ENCODE measurements around the gene KCNK10.

Gene KCNK10, protein sequence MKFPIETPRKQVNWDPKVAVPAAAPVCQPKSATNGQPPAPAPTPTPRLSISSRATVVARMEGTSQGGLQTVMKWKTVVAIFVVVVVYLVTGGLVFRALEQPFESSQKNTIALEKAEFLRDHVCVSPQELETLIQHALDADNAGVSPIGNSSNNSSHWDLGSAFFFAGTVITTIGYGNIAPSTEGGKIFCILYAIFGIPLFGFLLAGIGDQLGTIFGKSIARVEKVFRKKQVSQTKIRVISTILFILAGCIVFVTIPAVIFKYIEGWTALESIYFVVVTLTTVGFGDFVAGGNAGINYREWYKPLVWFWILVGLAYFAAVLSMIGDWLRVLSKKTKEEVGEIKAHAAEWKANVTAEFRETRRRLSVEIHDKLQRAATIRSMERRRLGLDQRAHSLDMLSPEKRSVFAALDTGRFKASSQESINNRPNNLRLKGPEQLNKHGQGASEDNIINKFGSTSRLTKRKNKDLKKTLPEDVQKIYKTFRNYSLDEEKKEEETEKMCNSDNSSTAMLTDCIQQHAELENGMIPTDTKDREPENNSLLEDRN

DNA sequence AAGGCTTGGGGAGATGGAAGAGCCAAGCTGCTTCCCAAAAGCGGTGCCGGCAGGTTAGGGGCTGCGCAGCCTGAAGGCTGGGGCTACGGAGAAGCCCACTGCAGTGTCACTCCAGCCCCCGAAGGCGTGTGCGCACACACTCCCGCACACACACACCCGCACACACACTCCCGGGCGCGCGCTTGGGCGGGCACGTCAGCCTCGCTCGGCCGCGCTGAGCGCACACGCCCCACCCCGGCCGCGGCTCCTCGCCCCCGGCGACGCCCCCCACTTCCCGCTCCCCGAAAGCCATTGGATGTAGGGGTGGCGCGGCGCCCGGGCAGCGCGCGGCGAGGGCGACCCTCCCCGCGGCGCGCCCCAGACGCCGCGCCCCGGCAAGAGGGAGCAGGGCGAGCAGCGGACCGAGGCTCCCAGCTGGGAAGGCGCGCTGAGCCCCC, at the start of gene KCNK10:
TSS of gene KCNK10 (minus strand) at position 184 of the 437 bp plus-strand sequence. CDS start 471 bp downstream, outside the sequence.
- no peak for DNase-seq

DNA sequence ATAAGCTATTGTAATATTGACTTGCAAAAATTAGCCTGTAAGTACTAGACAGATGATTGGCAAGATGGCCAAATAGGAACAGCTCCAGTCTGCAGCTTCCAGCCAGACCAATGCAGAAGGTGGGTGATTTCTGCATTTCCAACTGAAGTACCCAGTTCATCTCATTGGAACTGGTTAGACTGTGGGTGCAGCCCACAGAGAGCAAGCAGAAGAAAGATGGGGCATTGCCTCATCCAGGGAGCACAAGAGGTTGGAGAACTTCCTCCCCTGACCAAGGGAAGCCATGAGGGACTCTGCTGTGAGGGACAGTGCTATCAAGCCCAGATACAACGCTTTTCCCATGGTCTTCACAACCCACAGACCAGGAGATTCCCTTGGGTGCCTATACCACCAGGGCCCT, 46.4 kb upstream of the KCNK10 start:
- DNase-seq, result no peak

DNA sequence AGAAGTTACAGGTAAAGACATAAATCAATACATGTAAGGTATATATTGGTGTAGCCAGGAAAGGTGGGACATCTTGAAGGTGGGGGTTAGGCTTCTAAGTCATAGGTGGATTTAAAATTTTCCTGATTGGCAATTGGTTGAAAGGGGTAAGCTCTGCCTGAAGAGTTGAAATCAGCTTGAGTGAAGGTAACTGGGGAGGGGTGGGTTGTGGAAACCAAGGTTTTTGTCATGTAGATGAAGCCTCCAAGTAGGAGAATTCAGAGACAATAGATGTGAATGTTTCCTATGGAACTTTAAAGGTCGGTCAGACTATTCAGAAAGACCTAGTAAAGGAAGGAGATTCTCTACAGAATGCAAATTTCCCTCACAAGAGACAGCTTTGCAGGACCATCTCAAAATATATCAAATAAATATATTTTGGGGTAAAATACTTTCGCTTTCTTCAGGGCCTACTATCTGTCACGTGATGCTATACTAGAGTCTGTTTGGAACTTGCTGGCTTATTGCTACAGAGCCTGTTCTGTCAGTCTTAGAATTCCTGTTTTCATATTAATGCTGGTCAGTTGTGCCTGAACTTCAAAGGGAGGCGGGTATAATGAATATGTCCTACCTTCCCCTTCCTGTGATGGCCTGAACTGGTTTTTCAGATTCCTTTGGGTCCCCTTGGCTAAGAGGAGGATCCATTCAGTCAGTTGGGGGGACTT, 41.8 kb upstream of the KCNK10 start:
- DNase-seq, result no peak

DNA sequence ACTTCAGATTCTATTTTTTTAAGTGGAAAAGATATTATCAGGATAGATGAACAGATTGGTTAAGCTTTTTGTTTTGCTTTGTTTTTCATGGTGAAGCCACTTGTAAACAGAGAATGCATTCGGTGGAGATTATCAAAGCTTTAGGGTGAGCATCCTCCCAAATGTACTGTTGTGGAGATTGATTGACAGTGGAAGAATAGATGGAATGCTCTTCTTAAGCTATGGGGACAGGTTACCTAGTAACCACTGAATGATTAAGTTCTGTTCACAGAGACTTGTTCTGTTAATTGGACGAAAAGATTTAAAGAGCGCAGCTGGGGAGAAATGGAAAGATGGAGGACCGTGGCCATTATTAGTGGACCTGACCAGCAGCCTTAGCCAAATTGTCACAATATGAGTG, 40.6 kb upstream of the KCNK10 start:
- no peak for DNase-seq

DNA sequence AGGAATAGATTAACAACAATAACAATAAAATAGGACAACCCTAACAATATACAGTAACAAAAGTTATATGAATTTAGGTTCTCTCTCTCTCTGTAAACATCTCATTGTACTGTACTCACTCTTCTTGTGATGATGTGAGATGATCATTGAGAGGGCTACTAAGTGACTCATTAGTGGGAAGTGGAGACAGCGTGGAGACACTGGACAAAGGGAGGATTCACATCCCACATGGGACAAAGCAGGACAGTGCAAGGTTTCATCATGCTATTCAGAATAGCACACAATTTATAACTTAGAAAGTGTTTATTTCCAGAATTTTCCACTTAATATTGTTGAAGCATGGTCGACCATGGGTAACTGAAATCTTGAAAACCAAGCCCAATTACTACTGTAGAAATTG, 36.4 kb upstream of the KCNK10 start:
- DNase-seq, result no peak

DNA sequence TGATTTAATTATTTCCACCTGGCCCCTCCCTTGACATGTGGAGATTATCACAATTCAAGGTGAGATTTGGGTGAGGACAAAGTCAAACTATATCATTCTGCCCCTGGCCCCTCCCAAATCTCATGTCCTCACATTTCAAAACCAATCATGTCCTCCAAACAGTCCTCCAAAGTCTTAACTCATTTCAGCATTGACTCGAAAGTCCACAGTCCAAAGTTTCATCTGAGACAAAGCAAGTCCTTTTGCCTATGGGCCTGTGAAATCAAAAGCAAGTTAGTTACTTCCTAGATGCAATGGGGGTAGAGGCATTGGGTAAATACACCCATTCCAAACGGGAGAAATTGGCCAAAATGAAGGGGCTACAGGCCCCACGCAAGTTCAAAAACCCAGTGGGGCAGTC, 31.3 kb upstream of the KCNK10 start:
- no peak for DNase-seq

DNA sequence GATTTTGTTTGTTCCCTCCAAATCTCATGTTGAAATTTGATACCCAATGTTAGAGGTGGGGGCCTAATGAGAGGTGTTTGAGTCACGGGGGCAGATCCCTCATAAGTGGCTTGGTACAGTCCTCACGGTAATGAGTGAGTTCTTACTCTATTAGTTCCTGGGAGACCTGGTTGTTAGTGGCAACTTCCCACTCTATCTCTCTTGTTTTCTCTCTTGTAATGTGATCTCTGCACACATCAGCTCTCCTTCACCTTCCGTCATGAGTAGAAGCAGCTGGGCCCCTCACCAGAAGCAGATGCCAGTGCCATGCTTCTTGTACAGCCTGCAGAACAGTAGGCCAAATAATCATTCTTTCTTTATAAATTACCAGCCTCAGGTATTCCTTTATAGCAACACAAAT, 29.6 kb upstream of the KCNK10 start:
- no peak for DNase-seq

DNA sequence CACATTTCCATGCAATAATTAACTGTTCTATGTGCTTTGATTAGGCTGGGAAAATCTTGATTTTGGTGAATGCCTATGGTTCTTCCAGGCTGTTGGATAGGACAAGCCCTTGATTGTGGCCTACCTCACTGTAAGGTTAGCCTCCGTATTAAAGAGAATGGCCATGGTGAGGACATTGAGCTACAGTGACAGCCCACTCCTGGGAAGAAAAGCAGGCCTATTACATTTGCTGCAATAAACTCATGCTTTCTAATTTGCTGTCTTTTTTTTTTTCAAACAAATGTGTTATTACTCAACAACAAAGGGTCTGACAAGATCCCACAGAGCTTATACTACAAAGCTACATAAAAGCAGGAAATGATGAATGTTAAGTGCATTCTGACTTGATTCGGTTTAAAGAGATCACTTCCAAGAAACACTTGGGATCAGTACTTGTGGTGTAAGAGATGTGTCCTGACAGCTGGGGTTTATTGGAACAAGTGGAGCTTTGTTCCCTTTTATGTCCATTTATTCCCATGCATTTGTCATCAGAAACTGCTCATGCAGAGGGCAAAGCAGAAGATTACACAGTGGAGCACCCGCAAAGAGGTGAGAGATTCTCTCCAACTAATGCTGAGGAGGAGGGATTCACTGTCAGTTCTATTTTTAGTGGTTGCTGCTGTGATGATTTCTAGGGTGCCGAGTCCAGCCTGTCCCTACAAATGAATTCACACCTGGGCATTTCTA, 29.1 kb upstream of the KCNK10 start:
- no peak for DNase-seq

DNA sequence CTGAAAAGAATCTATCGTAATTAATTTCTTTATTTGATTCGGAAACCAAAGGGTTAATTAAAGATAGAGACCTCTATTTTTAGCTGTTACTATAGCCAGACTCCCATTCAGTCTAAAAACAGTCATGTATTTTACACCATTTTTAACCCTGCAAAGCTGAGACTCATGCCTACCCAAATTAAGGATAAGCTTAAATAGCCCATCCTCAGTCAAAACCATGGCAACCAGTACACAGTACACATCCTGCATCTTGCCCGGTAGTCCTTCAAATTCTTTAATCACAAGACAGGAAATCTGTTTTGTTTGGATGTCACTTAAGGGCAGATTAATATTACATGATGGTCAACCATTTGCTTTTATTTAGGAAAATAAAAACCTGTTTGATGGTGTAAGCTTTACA, 25.5 kb upstream of the KCNK10 start:
- DNase-seq, result no peak

DNA sequence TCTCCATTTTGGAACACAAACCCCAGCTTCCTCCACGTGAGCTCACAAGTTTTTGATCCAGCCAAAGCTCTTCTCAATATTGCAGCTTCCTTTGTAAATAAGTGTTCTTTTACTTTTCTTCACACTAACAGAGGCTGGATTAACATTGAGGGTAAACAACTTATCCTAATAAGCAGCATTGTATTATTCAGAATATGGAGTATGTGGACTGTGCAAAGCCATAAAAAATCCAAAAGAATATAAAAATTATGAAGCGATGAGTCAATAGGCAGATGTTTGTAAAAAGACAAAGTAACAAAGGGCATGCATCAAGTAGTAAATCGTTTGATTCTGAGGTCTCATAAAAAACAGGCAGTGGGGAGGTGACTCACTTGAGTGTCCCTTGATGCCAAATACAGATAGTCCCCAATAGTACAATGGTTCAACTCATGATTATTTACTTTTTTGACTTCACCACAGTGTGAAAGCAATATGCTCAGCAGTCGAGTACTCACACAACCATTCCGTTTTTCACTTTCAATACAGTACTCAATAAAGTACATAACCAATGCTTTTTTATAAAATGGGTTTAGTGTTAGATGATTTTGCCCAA, 23.1 kb upstream of the KCNK10 start:
- no peak for DNase-seq

DNA sequence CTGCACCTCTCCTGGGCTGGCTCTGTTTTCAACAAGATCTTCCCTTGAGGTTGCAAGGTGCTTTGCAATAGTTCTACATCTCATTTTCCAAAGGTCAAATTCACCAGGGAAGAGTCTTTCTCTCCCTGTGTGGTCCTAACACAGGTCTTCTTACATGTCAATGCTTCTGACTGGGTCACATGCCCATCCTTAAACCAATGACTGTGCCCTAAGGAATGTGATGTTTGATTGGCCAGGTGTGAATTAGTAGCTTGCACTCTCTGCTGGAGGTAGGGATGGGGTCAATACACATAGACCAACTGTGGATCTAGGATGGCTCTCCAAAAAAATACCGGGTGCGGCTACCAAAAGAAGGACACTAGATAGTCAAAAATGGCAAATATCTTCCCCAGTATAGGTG, 19.9 kb upstream of the KCNK10 start:
- DNase-seq, result no peak

DNA sequence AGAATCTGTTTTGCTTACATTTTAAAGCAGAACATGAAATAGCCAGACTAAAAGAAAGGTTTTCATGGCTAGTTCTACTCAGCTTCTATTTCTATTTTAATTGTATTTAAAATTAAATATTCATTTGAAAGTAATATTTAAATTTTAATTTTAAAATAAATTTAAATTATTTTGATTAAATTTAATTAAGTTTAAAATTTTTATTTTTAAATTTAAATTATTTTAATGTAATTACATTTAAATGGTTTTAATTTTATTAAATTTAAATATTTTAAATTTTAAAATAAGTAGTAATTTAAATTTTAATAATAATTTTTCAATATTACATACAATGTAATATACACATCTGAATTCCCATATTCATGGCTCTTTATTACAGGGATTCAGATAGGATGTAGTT, 17.3 kb upstream of the KCNK10 start:
- no peak for DNase-seq

DNA sequence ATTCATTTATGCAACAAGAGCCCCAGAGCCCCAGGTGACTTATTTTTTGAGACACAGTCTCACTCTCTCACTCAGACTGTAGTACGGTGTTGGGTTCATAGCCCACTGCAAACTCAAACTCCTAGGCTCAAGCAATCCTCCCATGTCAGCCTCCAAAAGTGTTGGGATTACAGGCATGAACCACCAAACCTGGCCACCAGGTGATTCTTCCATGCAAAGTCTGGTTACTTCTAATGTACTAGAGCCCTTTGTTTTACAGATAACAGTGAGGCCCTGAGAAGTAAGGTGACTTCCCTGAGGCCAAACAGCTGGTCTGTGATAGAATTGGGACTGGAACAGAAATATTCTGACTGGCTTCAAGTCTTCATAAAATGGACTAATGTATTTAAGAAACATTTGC, 10.0 kb upstream of the KCNK10 start:
- DNase-seq, result no peak

DNA sequence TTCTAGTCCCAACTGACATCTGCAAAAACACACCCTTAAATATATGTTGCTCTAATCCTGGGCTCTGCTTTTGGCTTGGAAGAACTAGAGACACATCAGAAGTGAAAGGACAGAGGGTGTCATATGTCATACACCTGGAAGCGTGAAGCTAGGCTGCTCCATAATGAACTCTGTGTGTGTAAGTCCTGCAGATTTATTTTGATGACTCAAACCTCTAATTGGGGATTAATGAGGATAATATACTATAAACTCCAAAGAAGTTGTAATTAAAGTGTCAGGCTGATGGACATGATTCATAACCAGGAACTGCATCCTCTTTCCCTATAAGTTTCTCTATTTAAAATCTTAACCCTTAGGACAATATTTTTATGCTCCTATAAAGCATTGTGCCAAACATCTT, 4.4 kb upstream of the KCNK10 start:
- no peak for DNase-seq

DNA sequence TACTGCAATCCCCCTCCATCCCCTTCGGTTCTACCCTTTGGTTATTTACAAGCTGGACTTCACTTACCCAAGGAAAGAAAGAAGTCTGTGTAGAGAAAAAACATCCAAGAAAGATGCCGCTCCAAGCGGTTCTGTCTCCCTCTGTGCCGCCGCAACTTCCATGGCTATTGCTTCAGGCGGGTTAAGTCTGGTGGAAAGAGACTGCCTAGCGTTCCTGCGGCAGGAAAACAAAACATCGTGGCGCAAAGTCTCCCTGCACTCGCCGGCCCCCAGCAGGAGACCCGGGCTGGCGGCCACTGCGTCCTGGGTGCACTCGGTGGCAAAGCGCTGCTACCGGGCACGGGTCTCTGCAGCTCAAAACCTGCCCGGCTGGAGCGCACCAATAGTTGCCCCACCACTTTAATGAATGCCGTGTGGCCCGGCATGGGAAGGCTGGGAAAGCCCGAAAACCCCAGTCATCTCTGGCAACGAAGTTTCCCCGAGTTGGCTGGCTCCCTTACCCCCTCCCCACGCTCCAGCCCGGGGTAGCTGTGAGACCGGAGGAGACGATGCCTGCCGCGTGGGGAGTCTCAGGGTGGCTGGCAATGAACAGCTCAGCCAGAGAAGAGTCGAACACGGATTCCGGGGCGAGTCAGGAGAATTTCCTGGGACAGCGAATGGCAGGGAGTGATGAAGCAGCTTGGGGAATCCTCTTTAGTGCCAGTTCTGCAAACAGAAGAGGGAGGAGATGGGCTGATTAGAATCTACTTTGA, 3.5 kb upstream of the KCNK10 start:
- no peak for DNase-seq

DNA sequence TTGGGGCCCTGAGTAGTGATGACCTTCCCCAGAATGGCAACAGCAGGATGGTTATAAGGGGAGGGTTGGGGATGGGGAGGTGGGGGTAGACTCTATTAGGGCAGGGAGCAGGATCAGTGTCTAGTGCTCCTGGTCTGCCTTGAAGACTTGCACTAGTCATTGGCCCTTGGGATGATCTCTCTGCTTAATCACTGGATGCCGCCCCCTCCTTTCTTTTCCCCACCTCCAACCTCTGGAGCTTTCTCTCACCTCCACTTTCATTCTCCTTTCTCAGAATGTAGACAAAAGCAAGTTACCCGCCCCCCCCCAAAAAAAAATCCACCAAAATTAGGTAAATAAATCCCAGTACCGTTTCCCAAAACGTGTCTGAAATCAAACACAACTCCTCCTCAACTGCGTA, 2.8 kb upstream of the KCNK10 start:
- no peak for DNase-seq

DNA sequence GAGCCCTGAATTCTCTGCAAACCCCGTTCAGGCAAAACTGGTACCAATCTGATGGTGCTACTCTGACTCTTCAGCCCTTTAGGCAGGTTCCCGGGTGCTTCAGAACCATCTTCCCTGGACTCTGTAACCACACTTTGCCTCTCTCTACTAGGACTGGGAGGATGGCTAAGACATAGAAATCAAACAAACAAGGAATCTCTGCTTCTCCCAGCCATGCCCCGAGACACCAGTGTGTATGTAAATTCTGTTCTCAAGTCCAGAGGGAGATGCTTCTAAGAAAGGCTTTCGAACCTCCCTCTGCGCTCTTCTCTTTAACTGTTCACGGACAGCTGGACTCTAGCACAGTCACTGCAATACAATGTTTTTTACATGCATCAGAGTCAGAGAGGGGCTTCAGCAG, 1.9 kb upstream of the KCNK10 start:
- no peak for DNase-seq

DNA sequence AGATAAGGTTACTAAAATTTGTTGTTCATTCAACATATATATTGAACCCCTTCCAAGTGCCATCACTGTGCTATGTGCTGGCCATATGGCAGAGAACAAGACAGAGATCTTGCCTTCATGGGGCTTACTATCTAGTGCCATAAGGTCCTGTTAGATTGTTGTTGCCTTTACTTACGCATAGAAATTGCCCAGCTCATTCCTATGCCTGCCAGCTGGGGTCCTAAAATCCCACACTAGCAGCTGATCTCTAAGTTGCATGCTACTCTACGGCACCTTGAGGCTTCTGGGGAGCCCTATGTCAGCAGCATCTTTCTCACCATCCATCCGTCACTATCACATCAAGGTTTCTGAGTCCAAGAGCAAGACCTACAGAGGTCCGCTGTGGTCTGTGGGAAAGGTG, 1.4 kb upstream of the KCNK10 start:
- DNase-seq, result no peak

DNA sequence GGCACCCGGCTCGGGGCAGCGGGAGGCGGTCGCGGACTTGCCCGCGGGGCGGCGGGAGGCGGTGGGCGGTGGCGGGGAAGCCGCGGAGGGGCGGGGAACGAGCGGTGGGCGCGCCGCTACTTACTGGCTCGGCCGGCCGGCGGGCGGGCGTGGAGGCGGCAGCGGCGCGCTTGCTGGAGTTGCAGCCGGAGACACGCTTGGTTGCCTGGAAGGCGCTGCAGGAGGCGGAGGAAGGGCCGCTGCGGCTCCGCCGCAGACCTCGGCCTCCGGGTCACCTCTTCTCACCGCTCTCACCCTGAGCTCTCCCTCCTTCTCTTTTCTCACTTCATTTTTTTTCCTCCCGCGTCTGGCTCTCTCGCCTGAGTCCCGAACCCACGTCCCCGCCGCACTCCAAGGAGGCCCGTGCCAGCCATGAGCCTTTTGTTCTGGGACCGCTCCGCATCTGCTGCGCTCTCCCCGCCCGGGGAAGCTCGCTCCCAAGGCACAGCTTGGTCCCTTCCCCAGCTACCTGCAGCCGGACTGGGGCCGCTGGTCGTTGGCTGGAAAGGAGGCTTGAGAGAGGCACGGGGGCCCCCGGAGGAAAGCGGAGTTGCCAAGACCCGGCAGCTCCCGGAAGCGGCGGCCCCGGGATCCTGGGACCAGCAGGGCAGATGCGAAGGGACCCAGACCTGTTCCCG, 592 bp upstream of the KCNK10 start:
- DNase-seq, result no peak

DNA sequence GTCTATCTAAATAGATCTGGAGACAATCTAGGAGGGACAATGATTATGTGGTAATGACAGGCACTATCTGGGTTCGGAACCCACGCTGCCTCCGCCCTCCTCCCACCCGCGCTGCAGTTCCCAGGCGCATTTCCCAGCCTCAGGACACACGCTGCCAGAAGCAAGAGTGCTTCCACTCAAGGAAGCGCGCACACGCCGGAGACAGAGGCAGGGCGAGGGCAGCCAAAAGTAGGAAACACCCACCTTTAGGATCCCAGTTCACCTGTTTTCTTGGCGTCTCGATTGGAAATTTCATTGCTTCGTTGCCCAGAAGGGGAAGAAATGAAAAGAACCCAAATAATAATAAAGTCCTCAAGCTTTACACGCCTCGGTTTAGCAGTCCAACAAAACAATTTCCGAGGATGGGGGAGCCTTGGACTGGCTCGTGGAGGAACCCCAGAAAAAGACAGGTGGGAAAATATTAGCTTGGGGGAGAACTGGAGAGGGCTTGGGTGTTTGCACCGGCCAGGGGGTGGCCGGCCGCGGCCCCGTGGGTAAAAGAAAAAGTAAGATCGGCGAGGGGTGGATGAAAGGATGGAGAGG, 474 bp downstream of the KCNK10 start:
- no peak for DNase-seq
